Tibial nerve (tissue), 4 donors: ENCODE data around the gene FANCI. TPM values are rescaled to one million over a fixed set of nuclear protein-coding genes. Genes with fewer than 3 reads are reported as not detected.
"Not testable (repeated sequence)": the region's sequence is repeated elsewhere in the genome, so short reads cannot be mapped to it uniquely, and the experiment has no call there.

ENCODE experiments used
- DNase-seq, 2 donors: peaks; one replicate each; pipeline ENCODE4 v3.0.0-alpha.2; 2019; ENCODE audit warnings: low spot score in 2 of 2
- H3K27ac ChIP-seq, 4 donors: fragments of 200-600 bp; sonication (generic) in 3 of 4; one replicate each; pipeline ENCODE4 v1.5.1; 2017 to 2019; ENCODE audit warnings: mild to moderate bottlenecking in 1 of 4
- H3K27me3 ChIP-seq, 2 donors: fragments of 200-600 bp; sonication (generic) in 1 of 2; one replicate each; pipeline versions ENCODE4 v1.5.1 to v1.6.0; 2017 to 2019
- H3K36me3 ChIP-seq, 3 donors: fragments of 200-600 bp; sonication (generic); one replicate each; pipeline ENCODE4 v1.5.1; 2018 to 2019
- H3K4me1 ChIP-seq, 4 donors: fragments of 200-600 bp; sonication (generic) in 3 of 4; one replicate each; pipeline ENCODE4 v1.5.1; 2017 to 2019
- H3K4me3 ChIP-seq, 4 donors: fragments of 200-600 bp; sonication (generic) in 3 of 4; one replicate each; pipeline ENCODE4 v1.5.1; 2017 to 2019; ENCODE audit warnings: mild to moderate bottlenecking in 1 of 4, moderate library complexity in 1 of 4
- H3K9me3 ChIP-seq, 4 donors: fragments of 200-600 bp; sonication (generic) in 3 of 4; one replicate each; pipeline ENCODE4 v1.5.1; 2017 to 2019
- EP300 ChIP-seq, 2 donors: sonication (generic); formaldehyde crosslinking; IDR thresholded peaks; one replicate each; pipeline ENCODE4 v1.6.1; 2017; ENCODE audit warnings: antibody characterized with exemption in 2 of 2, mild to moderate bottlenecking in 1 of 2
- POLR2A ChIP-seq, 2 donors: fragments of 450-650 bp; IDR thresholded peaks; one replicate each; pipeline ENCODE4 v1.6.1; 2017; ENCODE audit warnings: antibody characterized with exemption in 2 of 2, mild to moderate bottlenecking in 2 of 2, moderate library complexity in 2 of 2
- WGBS, 2 donors: methylation state at CpG; one replicate each; pipeline ENCODE4 v1.1.5; 2018; 5-methylcytosine and 5-hydroxymethylcytosine counted together
- total RNA-seq, 4 donors: library from RNA; depleted of rRNA; stranded (reverse); fragments of >200 nt; gene quantifications; one replicate each; pipeline ENCODE4 v1.1.0, GENCODE V29; 2016
- TF ChIP-seq, protein P1 (sequence below), 5 experiments: fragments of 200-600 bp in 3 of 5; fragments of 450-650 bp in 2 of 5; sonication (generic) in 3 of 5; IDR thresholded peaks; one replicate each; pipeline ENCODE4 v1.5.1; 2016 to 2019; ENCODE audit warnings: antibody characterized with exemption in 5 of 5, mild to moderate bottlenecking in 3 of 5, moderate library complexity in 2 of 5

The FANCI gene
- total RNA-seq, 4 donors from 2014 or later: 2.7 to 8.7 (median 5.1) TPM

DNA sequence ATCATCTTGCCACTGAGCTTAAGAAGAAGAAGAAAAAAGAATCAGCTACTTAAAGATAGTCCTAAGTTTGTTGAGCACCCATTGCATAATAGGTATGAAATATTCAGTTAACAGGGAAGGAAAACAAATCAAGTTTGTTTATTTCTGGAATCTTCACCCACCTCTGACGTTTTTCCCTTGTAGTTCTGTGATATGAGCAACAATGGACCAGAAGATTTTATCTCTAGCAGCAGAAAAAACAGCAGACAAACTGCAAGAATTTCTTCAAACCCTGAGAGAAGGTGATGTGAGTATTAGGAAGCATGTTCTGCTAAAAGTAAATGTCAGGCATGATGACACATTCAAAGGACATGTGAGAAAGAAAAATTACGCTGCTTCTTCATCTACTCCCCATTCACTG lies 3.7 kb downstream of the FANCI start:
- Histone ChIP-seq H3K4me3 (no peak overlapping the region), H3K36me3 (no peaks in the 10 kb centered on the region), H3K27ac (no peak overlapping the region), H3K27me3 (no peaks in the 10 kb centered on the region), H3K9me3 (no peaks in the 10 kb centered on the region), H3K4me1 (peaks cover 0 to 16% (median 9%) of the 10 kb centered on the region in 4 donors)
- whole genome bisulfite sequencing, 2 donors: 85 to 90% methylated on average over 2 of the region's 2 CpGs
- DNase-seq: no peak
- no peak for TF ChIP-seq EP300 (IDR thresholded peaks at IDR 0.05)
- TF ChIP-seq, protein P1, sequence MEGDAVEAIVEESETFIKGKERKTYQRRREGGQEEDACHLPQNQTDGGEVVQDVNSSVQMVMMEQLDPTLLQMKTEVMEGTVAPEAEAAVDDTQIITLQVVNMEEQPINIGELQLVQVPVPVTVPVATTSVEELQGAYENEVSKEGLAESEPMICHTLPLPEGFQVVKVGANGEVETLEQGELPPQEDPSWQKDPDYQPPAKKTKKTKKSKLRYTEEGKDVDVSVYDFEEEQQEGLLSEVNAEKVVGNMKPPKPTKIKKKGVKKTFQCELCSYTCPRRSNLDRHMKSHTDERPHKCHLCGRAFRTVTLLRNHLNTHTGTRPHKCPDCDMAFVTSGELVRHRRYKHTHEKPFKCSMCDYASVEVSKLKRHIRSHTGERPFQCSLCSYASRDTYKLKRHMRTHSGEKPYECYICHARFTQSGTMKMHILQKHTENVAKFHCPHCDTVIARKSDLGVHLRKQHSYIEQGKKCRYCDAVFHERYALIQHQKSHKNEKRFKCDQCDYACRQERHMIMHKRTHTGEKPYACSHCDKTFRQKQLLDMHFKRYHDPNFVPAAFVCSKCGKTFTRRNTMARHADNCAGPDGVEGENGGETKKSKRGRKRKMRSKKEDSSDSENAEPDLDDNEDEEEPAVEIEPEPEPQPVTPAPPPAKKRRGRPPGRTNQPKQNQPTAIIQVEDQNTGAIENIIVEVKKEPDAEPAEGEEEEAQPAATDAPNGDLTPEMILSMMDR (IDR thresholded peaks at IDR 0.05): no peak
- TF ChIP-seq POLR2A (IDR thresholded peaks at IDR 0.05): no peak

DNA sequence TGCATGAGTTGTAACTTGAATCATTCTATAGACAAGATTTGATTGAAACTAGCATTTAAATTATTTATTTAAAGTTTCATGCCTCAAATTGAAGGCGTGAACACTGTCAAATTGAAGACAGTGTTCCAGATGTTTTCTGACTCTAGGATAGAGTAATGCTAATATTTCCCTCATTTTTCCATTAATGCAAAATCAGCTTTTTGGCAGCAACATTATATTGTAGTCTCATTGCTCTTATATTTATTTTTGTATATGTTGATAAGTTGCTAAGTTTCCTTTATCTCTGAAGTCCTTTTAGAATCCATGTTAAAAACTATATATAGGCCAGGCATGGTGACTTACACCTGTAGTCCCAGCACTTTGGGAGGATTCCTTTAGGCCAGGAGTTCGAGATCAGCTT lies 4.8 kb downstream of the FANCI start:
- Histone ChIP-seq H3K4me3 (no peak overlapping the region), H3K4me1 (peaks cover 0 to 9% (median 9%) of the 10 kb centered on the region in 4 donors), H3K9me3 (no peaks in the 10 kb centered on the region), H3K27ac (no peak overlapping the region), H3K36me3 (no peaks in the 10 kb centered on the region), H3K27me3 (no peaks in the 10 kb centered on the region)
- WGBS, 2 donors: 96 to 97% methylated on average over 2 of the region's 2 CpGs
- DNase-seq: no peak
- no peak for TF ChIP-seq EP300 (IDR thresholded peaks at IDR 0.05)

DNA sequence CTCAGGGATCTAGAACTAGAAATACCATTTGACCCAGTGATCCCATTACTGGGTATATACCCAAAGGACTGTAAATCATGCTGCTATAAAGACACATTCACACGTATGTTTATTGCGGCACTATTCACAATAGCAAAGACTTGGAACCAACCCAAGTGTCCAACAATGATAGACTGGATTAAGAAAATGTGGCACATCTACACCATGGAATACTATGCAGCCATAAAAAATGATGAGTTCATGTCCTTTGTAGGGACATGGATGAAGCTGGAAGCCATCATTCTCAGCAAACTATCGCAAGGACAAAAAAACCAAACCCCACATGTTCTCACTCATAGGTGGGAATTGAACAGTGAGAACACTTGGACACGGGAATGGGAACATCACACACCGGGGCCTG lies 6.4 kb downstream of the FANCI start:
- H3K27ac ChIP-seq, H3K4me1 ChIP-seq, H3K36me3 ChIP-seq, H3K9me3 ChIP-seq, H3K4me3 ChIP-seq, H3K27me3 ChIP-seq, DNase-seq: not testable (repeated sequence)
- WGBS, 2 donors: 95 to 97% methylated on average over 5 of the region's 5 CpGs

DNA sequence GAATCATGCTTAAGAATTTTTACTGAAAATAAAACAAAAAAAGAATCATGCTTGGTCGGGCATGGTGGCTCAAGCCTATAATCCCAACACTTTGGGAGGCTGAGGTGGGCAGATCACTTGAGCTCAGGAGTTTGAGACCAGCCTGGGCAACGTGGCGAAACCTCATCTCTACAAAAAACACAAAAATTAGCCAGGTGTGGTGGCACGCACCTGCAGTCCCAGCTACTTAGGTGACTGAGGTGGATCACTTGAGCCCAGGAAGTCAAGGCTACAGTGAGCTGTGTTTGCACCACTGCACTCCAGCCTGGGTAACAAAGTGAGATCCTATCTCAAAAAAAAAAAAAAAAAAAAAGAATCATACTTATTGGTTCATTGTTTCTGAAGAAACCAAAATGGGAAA lies 33.5 kb downstream of the FANCI start:
- 93 to 95% methylated on average over 4 of the region's 4 CpGs for WGBS, 2 donors
- H3K4me1 ChIP-seq, H3K27me3 ChIP-seq, DNase-seq, H3K9me3 ChIP-seq, H3K4me3 ChIP-seq, H3K27ac ChIP-seq, H3K36me3 ChIP-seq: not testable (repeated sequence)

DNA sequence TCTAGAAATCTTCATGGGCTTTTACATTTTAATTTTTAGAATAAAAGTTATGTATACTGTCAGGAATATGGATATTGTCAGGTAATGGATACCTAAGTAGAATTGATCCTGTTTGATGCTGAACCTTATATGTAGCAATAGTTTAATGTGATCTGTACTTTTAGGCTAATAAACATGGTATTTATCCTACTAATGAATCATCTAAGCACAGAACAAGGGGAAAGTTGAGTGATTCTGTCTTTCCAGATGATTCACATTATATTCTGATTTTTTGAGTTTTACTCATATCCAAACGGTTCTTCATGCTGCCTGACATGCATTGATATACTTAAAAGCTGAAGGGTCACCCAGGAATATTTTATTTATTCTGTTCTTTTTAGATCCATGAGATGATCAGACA lies 34.5 kb downstream of the FANCI start:
- no peak overlapping the region for H3K27ac ChIP-seq
- TF ChIP-seq EP300 (IDR thresholded peaks at IDR 0.05): no peak
- TF ChIP-seq, protein P1 (IDR thresholded peaks at IDR 0.05): no peak
- no peak for TF ChIP-seq POLR2A (IDR thresholded peaks at IDR 0.05)
- H3K4me3 ChIP-seq: no peak overlapping the region
- H3K4me1 ChIP-seq: no peaks in the 10 kb centered on the region
- no peaks in the 10 kb centered on the region for H3K9me3 ChIP-seq
- WGBS, 2 donors: 83 to 89% methylated on average over 1 of the region's 1 CpG
- H3K36me3 ChIP-seq: no peaks in the 10 kb centered on the region
- H3K27me3 ChIP-seq: no peaks in the 10 kb centered on the region
- no peak for DNase-seq

DNA sequence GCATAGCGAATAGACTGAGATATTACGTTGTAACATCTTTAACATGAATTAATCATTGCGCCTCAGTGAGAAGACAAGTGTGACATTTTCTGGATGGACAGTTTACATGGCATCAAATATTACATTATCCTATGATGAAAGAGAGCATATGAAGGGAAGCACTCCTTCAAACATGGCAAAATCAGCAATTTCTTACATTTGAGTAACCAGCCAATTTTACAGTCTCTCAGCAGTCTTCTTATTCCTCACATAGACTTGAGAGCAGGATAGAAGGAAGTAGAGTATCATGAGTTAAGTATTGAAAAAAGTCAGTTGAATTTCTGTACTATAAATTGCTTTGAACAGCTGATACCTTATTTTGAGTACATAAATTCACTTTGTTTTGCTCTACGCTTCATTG lies 38.9 kb downstream of the FANCI start:
- 97 to 98% methylated on average over 4 of the region's 4 CpGs for WGBS, 2 donors
- H3K36me3 ChIP-seq: peaks cover 0 to 15% (median 0%) of the 10 kb centered on the region in 3 donors
- no peak for TF ChIP-seq POLR2A (IDR thresholded peaks at IDR 0.05)
- no peak for TF ChIP-seq EP300 (IDR thresholded peaks at IDR 0.05)
- TF ChIP-seq, protein P1 (IDR thresholded peaks at IDR 0.05): no peak
- no peak for DNase-seq
- no peaks in the 10 kb centered on the region for H3K27me3 ChIP-seq
- no peak overlapping the region for H3K4me3 ChIP-seq
- no peaks in the 10 kb centered on the region for H3K9me3 ChIP-seq
- no peak overlapping the region for H3K27ac ChIP-seq
- H3K4me1 ChIP-seq: no peaks in the 10 kb centered on the region

DNA sequence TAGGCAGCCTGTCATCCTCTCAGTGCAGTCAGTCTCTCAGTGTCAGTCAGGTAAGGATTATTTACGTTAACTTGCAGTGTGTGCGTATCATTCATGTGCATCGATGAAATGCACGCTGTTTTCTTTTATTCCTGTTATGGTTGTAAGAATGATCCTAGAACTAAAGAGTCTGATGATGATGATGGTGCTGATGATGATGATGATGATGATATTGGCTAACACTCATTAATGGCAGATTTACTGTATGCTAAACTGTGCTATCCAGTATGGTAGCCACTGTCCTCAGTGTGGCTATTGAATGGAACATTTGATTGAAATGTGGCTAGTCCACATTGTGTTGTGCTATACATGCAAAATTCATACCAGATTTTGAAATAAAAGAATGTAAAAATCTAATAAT lies 39.4 kb downstream of the FANCI start:
- Histone ChIP-seq H3K4me3 (no peak overlapping the region), H3K4me1 (no peaks in the 10 kb centered on the region), H3K9me3 (no peaks in the 10 kb centered on the region), H3K27ac (no peak overlapping the region), H3K27me3 (no peaks in the 10 kb centered on the region), H3K36me3 (peaks cover 0 to 19% (median 0%) of the 10 kb centered on the region in 3 donors)
- no peak for DNase-seq
- TF ChIP-seq, protein P1 (IDR thresholded peaks at IDR 0.05): no peak
- TF ChIP-seq POLR2A (IDR thresholded peaks at IDR 0.05) (no peak), EP300 (IDR thresholded peaks at IDR 0.05) (no peak)
- WGBS, 2 donors: 85 to 88% methylated on average over 4 of the region's 4 CpGs
